Prostate gland (tissue), 2 donors: Measurements from ENCODE around the gene STARD8. TPM values are rescaled to one million over a fixed set of nuclear protein-coding genes. Genes with fewer than 3 reads are reported as not detected.

Experiments used
- DNase-seq: peaks from one replicate; pipeline ENCODE4 v3.0.0-alpha.2; 2019; ENCODE audit warnings: low spot score
- H3K27ac ChIP-seq, 2 donors: fragments of 200-600 bp; sonication (generic); 2 replicates each; pipeline ENCODE4 v1.5.1; 2017 to 2019
- H3K27me3 ChIP-seq: fragments of 200-600 bp; sonication (generic); replicated peaks from 2 replicates; pipeline ENCODE4 v1.5.1; 2019; ENCODE audit not compliant: insufficient read depth
- H3K36me3 ChIP-seq, 2 donors: fragments of 200-600 bp; sonication (generic); 1 replicate in 1 of 2; 2 replicates in 1 of 2; pipeline versions ENCODE4 v1.5.1 to v1.8.1; 2017 to 2019
- H3K4me1 ChIP-seq: fragments of 200-600 bp; sonication (generic); replicated peaks from 2 replicates; pipeline ENCODE4 v1.5.1; 2019
- H3K4me3 ChIP-seq, 2 donors: fragments of 200-600 bp; sonication (generic); 2 replicates each; pipeline ENCODE4 v1.5.1; 2017 to 2019
- H3K9me3 ChIP-seq: fragments of 200-600 bp; sonication (generic); 2 replicates; pipeline ENCODE4 v1.5.1; 2017
- POLR2A ChIP-seq: fragments of 450-650 bp; IDR thresholded peaks from one replicate; pipeline ENCODE4 v1.6.1; 2016; ENCODE audit warnings: antibody characterized with exemption, mild to moderate bottlenecking
- POLR2AphosphoS5 ChIP-seq: sonication (generic); formaldehyde crosslinking; IDR thresholded peaks from one replicate; pipeline ENCODE4 v1.6.1; 2017; ENCODE audit warnings: antibody characterized with exemption
- WGBS: methylation state at CpG from one replicate; pipeline ENCODE4 v1.1.5; 2018; 5-methylcytosine and 5-hydroxymethylcytosine counted together
- intact Hi-C: fragments of 100-400 bp; cut with DNase I; formaldehyde crosslinking; loops from one replicate; pipeline ENCODE4 v1.14.2; 2022
- small RNA-seq, 2 donors: library from RNA; depleted of rRNA; stranded (forward); fragments of <200 nt; gene quantifications; one replicate each; pipeline ENCODE3, GENCODE V24; 2016
- total RNA-seq, 2 donors: library from RNA; depleted of rRNA; stranded (reverse); fragments of >200 nt; gene quantifications; one replicate each; pipeline ENCODE4 v1.1.0, GENCODE V29; 2016
- TF ChIP-seq, protein P1 (sequence below), 4 experiments: fragments of 200-600 bp in 2 of 4; fragments of 450-650 bp in 2 of 4; sonication (generic) in 2 of 4; IDR thresholded peaks; 1 replicate in 3 of 4; 2 replicates in 1 of 4; pipeline ENCODE4 v1.5.1; 2016 to 2019; ENCODE audit warnings: antibody characterized with exemption in 4 of 4, mild to moderate bottlenecking in 2 of 4, moderate library complexity in 2 of 4

The STARD8 gene
- total RNA-seq, 2 donors from 2014 or later, result 5.6 to 14.3 TPM

DNA sequence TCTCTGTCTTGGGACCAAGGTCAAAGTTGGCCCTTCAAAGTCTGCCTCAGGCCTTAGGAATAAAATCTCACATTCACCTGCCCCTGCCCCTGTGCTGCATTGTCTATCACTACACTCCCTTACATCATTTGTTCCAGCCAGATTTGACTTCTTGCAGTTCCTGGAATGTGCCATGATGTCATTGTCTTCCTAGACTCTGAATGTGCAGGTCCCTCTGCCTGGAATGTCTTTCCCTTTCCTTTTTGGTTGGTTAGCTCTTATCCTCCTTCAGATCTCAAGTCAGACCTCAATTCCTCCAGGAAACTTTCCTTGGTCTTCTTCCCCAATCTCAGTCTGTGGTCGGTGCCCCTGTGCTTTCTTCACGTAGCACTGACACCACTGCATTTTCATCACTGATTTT, 113.6 kb downstream of the STARD8 start:
- Histone ChIP-seq H3K27ac (peak overlapping the region; percentile 22 to 27), H3K4me3 (no peak overlapping the region), H3K36me3 (no peaks in the 10 kb centered on the region), H3K9me3 (no peaks in the 10 kb centered on the region), H3K27me3 (no peaks in the 10 kb centered on the region), H3K4me1 (no peaks in the 10 kb centered on the region)
- no peak for DNase-seq
- 88% methylated on average over 2 of the region's 2 CpGs for WGBS
- intact Hi-C loops, result no loop called here
- TF ChIP-seq, protein P1, sequence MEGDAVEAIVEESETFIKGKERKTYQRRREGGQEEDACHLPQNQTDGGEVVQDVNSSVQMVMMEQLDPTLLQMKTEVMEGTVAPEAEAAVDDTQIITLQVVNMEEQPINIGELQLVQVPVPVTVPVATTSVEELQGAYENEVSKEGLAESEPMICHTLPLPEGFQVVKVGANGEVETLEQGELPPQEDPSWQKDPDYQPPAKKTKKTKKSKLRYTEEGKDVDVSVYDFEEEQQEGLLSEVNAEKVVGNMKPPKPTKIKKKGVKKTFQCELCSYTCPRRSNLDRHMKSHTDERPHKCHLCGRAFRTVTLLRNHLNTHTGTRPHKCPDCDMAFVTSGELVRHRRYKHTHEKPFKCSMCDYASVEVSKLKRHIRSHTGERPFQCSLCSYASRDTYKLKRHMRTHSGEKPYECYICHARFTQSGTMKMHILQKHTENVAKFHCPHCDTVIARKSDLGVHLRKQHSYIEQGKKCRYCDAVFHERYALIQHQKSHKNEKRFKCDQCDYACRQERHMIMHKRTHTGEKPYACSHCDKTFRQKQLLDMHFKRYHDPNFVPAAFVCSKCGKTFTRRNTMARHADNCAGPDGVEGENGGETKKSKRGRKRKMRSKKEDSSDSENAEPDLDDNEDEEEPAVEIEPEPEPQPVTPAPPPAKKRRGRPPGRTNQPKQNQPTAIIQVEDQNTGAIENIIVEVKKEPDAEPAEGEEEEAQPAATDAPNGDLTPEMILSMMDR (IDR thresholded peaks at IDR 0.05), result no peak
- TF ChIP-seq POLR2AphosphoS5, result no peak
- TF ChIP-seq POLR2A, result no peak

DNA sequence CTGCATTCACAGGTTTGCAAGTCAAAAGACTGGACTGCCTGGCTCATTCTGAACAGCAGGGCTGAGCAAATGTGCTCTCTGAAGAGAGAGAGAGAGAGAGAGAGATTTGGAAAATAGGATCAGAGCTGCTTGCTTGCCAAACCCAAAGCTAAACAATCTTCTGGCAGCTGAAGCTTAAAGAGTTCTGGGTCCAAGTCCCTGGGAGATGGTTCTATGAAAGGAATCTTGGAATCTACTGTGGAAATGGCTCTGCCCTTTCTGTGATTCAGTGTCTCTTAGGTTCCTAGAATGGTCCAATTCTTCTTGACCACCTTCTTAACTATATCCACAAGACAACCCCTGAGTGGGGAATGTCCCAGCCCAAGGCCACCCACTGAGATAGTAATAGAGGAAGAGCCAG, 115.3 kb downstream of the STARD8 start:
- intact Hi-C loops, result no loop called here
- H3K27ac ChIP-seq, result peak overlapping the region in 1 of 2 donors; percentile 22

GRCh38 chrX:68763481-68763880, 116.0 kb downstream of the STARD8 start:
- no peak overlapping the region for H3K4me3 ChIP-seq
- no peaks in the 10 kb centered on the region for H3K9me3 ChIP-seq
- no peak for DNase-seq
- H3K4me1 ChIP-seq, result no peaks in the 10 kb centered on the region
- 66% methylated on average over 4 of the region's 4 CpGs for WGBS
- intact Hi-C loops, result no loop called here
- peak overlapping the region in 1 of 2 donors; percentile 22 for H3K27ac ChIP-seq
- no peaks in the 10 kb centered on the region for H3K36me3 ChIP-seq
- H3K27me3 ChIP-seq, result no peaks in the 10 kb centered on the region
- TF ChIP-seq POLR2A, result no peak
- TF ChIP-seq POLR2AphosphoS5, result no peak
- TF ChIP-seq, protein P1 (IDR thresholded peaks at IDR 0.05), result no peak

More for the DNA sequence above, 115.3 kb downstream of the STARD8 start:
- H3K4me1 ChIP-seq, result no peaks in the 10 kb centered on the region
- H3K27me3 ChIP-seq, result no peaks in the 10 kb centered on the region
- no peak overlapping the region for H3K4me3 ChIP-seq
- TF ChIP-seq POLR2AphosphoS5 (no peak), POLR2A (no peak)
- TF ChIP-seq, protein P1 (IDR thresholded peaks at IDR 0.05), result no peak
- no peaks in the 10 kb centered on the region for H3K36me3 ChIP-seq
- no peak for DNase-seq
- H3K9me3 ChIP-seq, result no peaks in the 10 kb centered on the region

Small RNA genes within 50 kb of the gene (small RNA-seq; reads per million reads assigned to genes)
- 0 reads per million in 2 donors for gene COX6CP12

Other genes with a start within 250 kb of the STARD8 start
- gene OPHN1, start 214.2 kb upstream of the STARD8 start, total RNA-seq, result 10 to 100 TPM; 18.7 to 26.2 TPM
- 10 to 100 TPM; 28.6 to 41.8 TPM for gene YIPF6, start 148.6 kb upstream of the STARD8 start, total RNA-seq
- 10 to 100 TPM; 19.9 to 40.1 TPM for gene EFNB1, start 181.4 kb downstream of the STARD8 start, total RNA-seq